ENCODE measurements around the gene CARHSP1.

GRCh38 chr16:8819411-8820034 lies 49.3 kb downstream of the CARHSP1 start:
- TF ChIP-seq CTCF (IDR thresholded peaks at IDR 0.05; ENCODE audit: insufficient read depth, low read depth, low read length) (no peak), EZH2 (IDR thresholded peaks at IDR 0.05; ENCODE audit: insufficient read depth, low read length) (no peak)
